T-cell (primary cell): Measurements from ENCODE around the gene HLA-B. TPM values are rescaled to one million over a fixed set of nuclear protein-coding genes. Genes with fewer than 3 reads are reported as not detected.
"Not testable (repeated sequence)": the region's sequence is repeated elsewhere in the genome, so short reads cannot be mapped to it uniquely, and the experiment has no call there.

Experiments used
- ATAC-seq, 4 experiments: fragments of 200-7000 bp in 3 of 4; fragments of 150-1000 bp in 1 of 4; cut with Tn5 transposase; replicated peaks in 1 of 4; 1 replicate in 3 of 4; 2 replicates in 1 of 4; pipeline ENCODE4 v1.10.0; 2021; ENCODE audit warnings: moderate library complexity in 3 of 4, mild to moderate bottlenecking in 2 of 4, moderate number of reproducible peaks in 1 of 4
- CTCF ChIA-PET, 2 donors: fragments of 300-600 bp; sonication (Branson Sonifier 250); formaldehyde crosslinking; loops; one replicate each; lab custom pipeline; 2022; ENCODE audit warnings: antibody characterized with exemption in 2 of 2; lab: Charles Lee
- POLR2A ChIA-PET, 2 donors: fragments of 300-600 bp; sonication (Branson Sonifier 250); formaldehyde crosslinking; loops; one replicate each; lab custom pipeline; 2022; ENCODE audit warnings: antibody characterized with exemption in 2 of 2; lab: Charles Lee
- DNase-seq, 35 experiments: peaks; one replicate each; pipeline versions ENCODE4 v3.0.0 to v3.0.0-alpha.2; 2013 to 2023
- H3K27ac ChIP-seq: one replicate; pipeline ENCODE4 v1.5.1; 2013; ENCODE audit warnings: low read length
- H3K27me3 ChIP-seq, 2 experiments: replicated peaks in 1 of 2; 1 replicate in 1 of 2; 2 replicates in 1 of 2; pipeline versions ENCODE4 v1.6.1 to v1.7.0; 2013; ENCODE audit warnings: low read length in 1 of 2, mixed read lengths in 1 of 2; ENCODE audit not compliant: control insufficient read depth in 2 of 2, insufficient read depth in 2 of 2; ENCODE audit errors: extremely low read depth in 1 of 2
- H3K36me3 ChIP-seq, 2 donors: 1 replicate in 1 of 2; 2 replicates in 1 of 2; pipeline versions ENCODE4 v1.6.1 to v1.7.0; 2013; ENCODE audit warnings: low read length in 1 of 2; ENCODE audit not compliant: control insufficient read depth in 2 of 2, insufficient read depth in 1 of 2; ENCODE audit errors: extremely low read depth in 1 of 2
- H3K4me1 ChIP-seq, 2 experiments: 1 replicate in 1 of 2; 2 replicates in 1 of 2; pipeline versions ENCODE4 v1.6.1 to v1.7.0; 2013; ENCODE audit warnings: low read length in 2 of 2, mixed read lengths in 1 of 2; ENCODE audit not compliant: insufficient read depth in 2 of 2, control insufficient read depth in 1 of 2; ENCODE audit errors: extremely low read depth in 1 of 2
- H3K4me3 ChIP-seq, 2 donors: 1 replicate in 1 of 2; 2 replicates in 1 of 2; pipeline versions ENCODE4 v1.5.1 to v1.7.0; 2013; ENCODE audit warnings: mild to moderate bottlenecking in 2 of 2, low read length in 1 of 2, moderate library complexity in 1 of 2; ENCODE audit not compliant: control insufficient read depth in 1 of 2; ENCODE audit errors: extremely low read depth in 1 of 2
- H3K9me3 ChIP-seq: 2 replicates; pipeline ENCODE4 v1.7.0; 2013
- H3K27ac Mint-ChIP-seq, 2 donors: one replicate each; pipeline ENCODE4 v1.8.0; 2020 to 2021; ENCODE audit warnings: mild to moderate bottlenecking in 2 of 2, mixed read lengths in 2 of 2
- H3K27me3 Mint-ChIP-seq, 2 donors: one replicate each; pipeline ENCODE4 v1.8.0; 2021 to 2022; ENCODE audit warnings: mixed read lengths in 2 of 2
- H3K36me3 Mint-ChIP-seq: one replicate; pipeline ENCODE4 v1.8.0; 2021; ENCODE audit warnings: mixed read lengths
- H3K4me1 Mint-ChIP-seq, 3 donors: one replicate each; pipeline ENCODE4 v1.8.0; 2020 to 2022; ENCODE audit warnings: mixed read lengths in 3 of 3, mild to moderate bottlenecking in 1 of 3
- H3K4me3 Mint-ChIP-seq, 3 donors: one replicate each; pipeline ENCODE4 v1.8.0; 2020 to 2022; ENCODE audit warnings: mild to moderate bottlenecking in 3 of 3, mixed read lengths in 3 of 3, moderate library complexity in 3 of 3
- H3K9me3 Mint-ChIP-seq, 3 donors: one replicate each; pipeline ENCODE4 v1.8.0; 2020 to 2022; ENCODE audit warnings: mixed read lengths in 3 of 3
- WGBS: methylation state at CpG from one replicate; pipeline ENCODE4 v1.1.5; 2013; ENCODE audit warnings: missing lambda C conversion rate; ENCODE audit not compliant: insufficient coverage; 5-methylcytosine and 5-hydroxymethylcytosine counted together
- total RNA-seq, 35 experiments: library from RNA in 6 of 35; stranded (reverse) in 6 of 35; fragments of 120-200 nt in 1 of 35; gene quantifications; one replicate each; pipeline versions ENCODE4 v1.2.1 to v1.2.4 and lab custom pipeline; 2013 to 2026

The HLA-B gene
- total RNA-seq, 5 donors from 2014 or later (not counting 1 experiment from before 2014, with no cell fraction given): 6,093 to 7,629 (median 6,896) TPM

DNA sequence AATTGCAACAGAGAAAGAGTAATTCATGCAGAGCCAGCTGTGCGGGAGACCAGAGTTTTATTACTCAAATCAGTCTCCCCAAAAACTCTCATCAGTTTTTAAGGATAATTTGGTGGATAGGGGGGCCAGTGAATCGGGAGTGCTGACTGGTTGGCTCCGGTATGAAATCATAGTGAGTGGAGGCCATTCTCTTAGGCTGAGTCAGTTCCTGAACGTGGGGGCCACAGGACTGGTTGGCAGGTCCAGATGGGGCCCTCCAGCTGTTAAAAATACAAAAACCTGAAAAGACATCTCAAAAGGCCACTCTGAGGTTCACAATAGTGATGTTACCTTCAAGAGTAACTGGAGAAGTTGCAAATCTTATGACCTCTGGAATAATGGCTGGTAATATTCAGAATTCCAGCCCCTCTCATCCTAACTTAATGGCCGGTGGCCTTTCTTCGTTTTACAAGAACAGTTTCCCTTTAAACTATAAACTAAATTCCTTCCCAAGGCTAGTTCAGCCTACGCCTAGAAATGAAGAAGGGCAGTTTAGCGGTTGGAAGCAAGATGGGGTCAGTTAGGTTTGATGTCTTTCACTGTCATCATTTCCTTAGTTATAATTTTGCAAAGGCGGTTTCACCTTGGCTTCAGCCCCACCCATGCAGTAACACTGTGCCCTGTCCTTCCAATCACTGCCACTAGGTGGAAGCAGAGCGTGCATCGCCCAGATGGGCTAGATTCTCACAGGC, 39.6 kb upstream of the HLA-B start:
- Histone ChIP-seq H3K9me3 (no peaks in the 10 kb centered on the region), H3K4me3 (no peak overlapping the region), H3K27ac (no peak overlapping the region), H3K4me1 (peaks cover 13 to 24% of the 10 kb centered on the region in 2 experiments), H3K27me3 (no peaks in the 10 kb centered on the region), H3K36me3 (peaks cover 0 to 17% of the 10 kb centered on the region in 2 donors)
- DNase-seq (peak; percentile 67 to 91 (median 81)), ATAC-seq (peak; percentile 62 to 74 (median 71))
- 0% methylated on average over 3 of the region's 11 CpGs for WGBS
- peaks cover 16% of the 10 kb centered on the region for H3K36me3 Mint-ChIP-seq
- peak overlapping the region; percentile 22 to 34 (median 34) for H3K4me3 Mint-ChIP-seq
- H3K4me1 Mint-ChIP-seq: peaks cover 35 to 51% (median 39%) of the 10 kb centered on the region in 3 donors
- H3K27ac Mint-ChIP-seq: peak overlapping the region in 1 of 2 donors; percentile 57
- POLR2A ChIA-PET: interaction anchor here in 1 of 2 donors (0.6 kb wide), 1 partner anchor 203 kb away, joined by 3 read pairs; no protein-coding TSS in a partner anchor
- no peaks in the 10 kb centered on the region for H3K9me3 Mint-ChIP-seq
- CTCF ChIA-PET: interaction anchor here in 1 of 2 donors (0.8 kb wide), 1 partner anchor 373 kb away, joined by 3 read pairs; no protein-coding TSS in a partner anchor
- H3K27me3 Mint-ChIP-seq: no peaks in the 10 kb centered on the region

DNA sequence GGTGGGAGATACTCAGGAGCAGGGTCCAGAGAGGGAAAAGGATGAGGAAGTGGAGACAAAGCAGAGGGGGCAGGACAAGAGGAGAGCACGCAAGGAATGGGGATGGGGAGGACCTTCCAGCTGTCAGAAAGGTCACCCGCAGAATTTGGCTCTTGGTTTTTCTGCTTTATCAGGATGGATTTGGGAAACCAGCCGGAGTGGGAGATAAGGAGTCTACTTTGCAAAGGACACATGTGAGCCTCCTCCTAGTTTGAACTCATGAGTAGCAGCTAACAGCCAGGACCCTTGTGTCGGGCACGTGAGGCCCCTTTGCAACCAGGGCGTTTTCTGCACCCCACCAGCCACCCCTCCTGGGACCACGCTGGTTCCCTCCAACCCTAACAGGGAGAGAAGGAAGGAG, 38.9 kb upstream of the HLA-B start:
- Mint-ChIP-seq H3K9me3 (no peaks in the 10 kb centered on the region), H3K4me1 (peaks cover 28 to 44% (median 32%) of the 10 kb centered on the region in 3 donors), H3K4me3 (no peak overlapping the region), H3K27ac (no peak overlapping the region), H3K36me3 (peaks cover 16% of the 10 kb centered on the region), H3K27me3 (no peaks in the 10 kb centered on the region)
- H3K9me3 ChIP-seq: no peaks in the 10 kb centered on the region
- H3K36me3 ChIP-seq: peaks cover 0 to 17% of the 10 kb centered on the region in 2 donors
- DNase-seq (no peak), ATAC-seq (no peak)
- no peaks in the 10 kb centered on the region for H3K27me3 ChIP-seq
- H3K4me1 ChIP-seq: peaks cover 8 to 18% of the 10 kb centered on the region in 2 experiments
- H3K27ac ChIP-seq: no peak overlapping the region
- CTCF ChIA-PET: no interaction called here
- 85% methylated on average over 4 of the region's 7 CpGs for WGBS
- H3K4me3 ChIP-seq: no peak overlapping the region
- POLR2A ChIA-PET: no interaction called here

DNA sequence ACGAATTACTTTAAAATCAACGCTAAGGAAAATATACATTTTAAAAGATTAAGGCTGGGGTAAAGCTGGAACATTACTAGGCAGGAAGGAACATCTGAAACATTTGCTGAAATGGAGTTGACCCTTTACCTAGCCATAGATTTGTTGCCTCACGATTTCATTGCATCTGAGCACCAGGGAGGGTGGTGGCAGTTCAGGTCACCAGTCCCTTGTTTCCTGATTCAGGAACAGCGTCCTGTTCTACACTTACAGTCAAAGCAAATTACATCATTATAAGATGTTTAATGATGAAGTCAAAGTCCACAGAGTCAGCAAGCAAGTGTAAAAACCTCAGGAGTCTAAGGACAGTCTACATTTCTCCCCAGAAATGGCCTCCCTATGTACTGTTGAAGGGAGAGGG, 37.4 kb upstream of the HLA-B start:
- ATAC-seq (no peak), DNase-seq (no peak)
- Histone ChIP-seq H3K9me3 (no peaks in the 10 kb centered on the region), H3K27me3 (no peaks in the 10 kb centered on the region), H3K4me3 (no peak overlapping the region), H3K27ac (no peak overlapping the region), H3K4me1 (peaks cover 6 to 17% of the 10 kb centered on the region in 2 experiments), H3K36me3 (peaks cover 0 to 17% of the 10 kb centered on the region in 2 donors)
- no peaks in the 10 kb centered on the region for H3K9me3 Mint-ChIP-seq
- peaks cover 24 to 32% (median 26%) of the 10 kb centered on the region in 3 donors for H3K4me1 Mint-ChIP-seq
- H3K27me3 Mint-ChIP-seq: no peaks in the 10 kb centered on the region
- peaks cover 16% of the 10 kb centered on the region for H3K36me3 Mint-ChIP-seq
- no peak overlapping the region for H3K27ac Mint-ChIP-seq
- no peak overlapping the region for H3K4me3 Mint-ChIP-seq
- ChIA-PET POLR2A (no interaction called here), CTCF (no interaction called here)
- no CpG with 5 or more reads among the region's 4 CpGs for WGBS

DNA sequence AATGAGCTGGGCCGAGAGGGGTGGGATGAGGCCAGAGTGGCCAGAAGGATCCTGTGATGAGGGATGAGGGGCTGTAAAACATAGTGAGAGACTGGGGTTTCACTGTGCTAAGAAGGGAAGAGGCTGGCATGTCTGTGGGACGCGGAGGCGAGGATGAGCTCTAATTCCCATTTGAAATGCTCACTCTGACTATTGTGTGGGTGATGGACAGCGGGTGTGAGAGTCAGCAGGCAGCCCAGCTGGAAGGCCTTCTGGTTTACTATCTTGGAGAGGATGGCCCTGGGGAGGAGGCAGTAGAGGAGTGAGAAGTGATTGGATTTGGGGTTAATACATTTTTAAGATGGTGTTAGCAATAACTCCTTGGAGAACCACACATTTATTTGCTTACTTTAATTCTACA, 37.0 kb upstream of the HLA-B start:
- H3K4me3 ChIP-seq: no peak overlapping the region
- H3K9me3 Mint-ChIP-seq: no peaks in the 10 kb centered on the region
- H3K4me1 ChIP-seq: peaks cover 6 to 14% of the 10 kb centered on the region in 2 experiments
- ChIA-PET POLR2A (no interaction called here), CTCF (interaction anchor here in 1 of 2 donors (0.6 kb wide), 1 partner anchor 24 kb away, joined by 3 read pairs; no protein-coding TSS in a partner anchor)
- no peak overlapping the region for H3K4me3 Mint-ChIP-seq
- H3K27me3 Mint-ChIP-seq: no peaks in the 10 kb centered on the region
- H3K27ac Mint-ChIP-seq: no peak overlapping the region
- peaks cover 16% of the 10 kb centered on the region for H3K36me3 Mint-ChIP-seq
- 85% methylated on average over 5 of the region's 5 CpGs for WGBS
- ATAC-seq (no peak), DNase-seq (no peak)
- H3K36me3 ChIP-seq: peaks cover 0 to 17% of the 10 kb centered on the region in 2 donors
- H3K27me3 ChIP-seq: no peaks in the 10 kb centered on the region
- no peaks in the 10 kb centered on the region for H3K9me3 ChIP-seq
- peaks cover 22 to 28% (median 24%) of the 10 kb centered on the region in 3 donors for H3K4me1 Mint-ChIP-seq
- H3K27ac ChIP-seq: no peak overlapping the region

DNA sequence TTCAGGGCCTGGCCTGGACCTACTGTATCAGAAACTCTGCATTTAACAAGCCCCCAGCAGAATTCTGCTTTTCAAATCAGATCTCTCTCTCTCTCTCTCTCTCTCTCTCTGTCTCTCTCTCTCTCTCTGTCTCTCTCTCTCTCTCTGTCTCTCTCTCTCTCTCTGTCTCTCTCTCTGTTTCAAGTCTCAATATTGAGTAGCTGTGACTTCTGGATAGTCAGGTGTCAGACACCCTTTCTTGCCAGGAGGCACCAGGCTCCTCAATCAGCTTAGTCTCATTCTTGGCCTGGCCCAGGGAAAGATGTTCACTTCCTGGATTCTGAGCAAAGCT, 32.8 kb upstream of the HLA-B start:
- ATAC-seq, H3K27me3 ChIP-seq, H3K9me3 ChIP-seq, H3K27ac Mint-ChIP-seq, H3K4me1 Mint-ChIP-seq, DNase-seq, H3K4me1 ChIP-seq, H3K4me3 Mint-ChIP-seq, H3K27ac ChIP-seq, H3K9me3 Mint-ChIP-seq, H3K27me3 Mint-ChIP-seq, H3K4me3 ChIP-seq, POLR2A ChIA-PET: not testable (repeated sequence)
- H3K36me3 Mint-ChIP-seq: peaks cover 12% of the 10 kb centered on the region
- H3K36me3 ChIP-seq: peaks cover 0 to 13% of the 10 kb centered on the region in 2 donors
- CTCF ChIA-PET: interaction anchor here (0.6 to 1.1 kb wide), 3 partner anchors 32 to 128 kb away, joined by 3 to 4 read pairs (median 3); no protein-coding TSS in a partner anchor

DNA sequence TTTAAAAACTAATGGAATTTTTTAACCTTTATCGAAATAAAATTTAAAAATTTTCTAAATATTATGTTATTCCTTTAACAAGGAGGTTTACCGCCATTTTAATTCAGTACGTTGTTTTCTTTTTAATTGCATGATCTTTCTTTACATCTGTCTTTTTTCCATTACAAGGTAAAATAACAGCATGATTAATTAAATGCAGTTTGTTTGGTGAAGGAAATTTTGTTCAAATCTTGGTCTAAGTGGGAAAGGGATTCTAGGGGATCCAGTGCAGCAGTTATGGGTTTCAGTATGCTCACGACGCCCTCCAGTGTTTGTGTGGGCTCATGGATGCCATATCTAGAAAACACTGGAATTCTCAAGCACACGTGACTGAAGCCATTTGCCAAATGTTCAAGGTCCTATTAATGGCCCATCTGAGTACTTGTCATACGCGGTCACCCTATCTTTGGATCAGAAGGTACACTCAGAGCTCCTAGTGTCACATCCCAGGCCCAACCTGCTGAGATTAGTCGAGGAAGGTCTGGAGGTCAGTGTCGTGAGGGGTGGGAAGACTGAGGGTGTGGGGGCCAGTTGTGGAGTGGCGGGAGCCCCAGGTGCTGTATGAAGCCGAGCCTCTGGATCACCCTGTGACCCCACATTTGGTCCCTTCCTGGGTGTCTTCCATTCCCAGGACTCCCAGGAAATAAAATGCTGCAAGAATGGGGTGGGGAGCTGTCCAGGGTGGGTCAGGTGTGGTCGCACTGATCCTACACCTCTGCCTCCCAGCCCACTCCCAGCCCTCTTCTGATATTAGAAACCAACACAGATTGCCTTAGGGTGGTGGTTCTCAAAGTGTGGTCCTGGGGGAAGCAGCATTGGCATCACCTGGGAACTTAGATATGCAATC, 32.2 kb upstream of the HLA-B start:
- ATAC-seq, H3K4me3 ChIP-seq, H3K4me1 Mint-ChIP-seq, H3K4me3 Mint-ChIP-seq, H3K27me3 ChIP-seq, H3K27ac ChIP-seq, H3K4me1 ChIP-seq, H3K36me3 Mint-ChIP-seq, DNase-seq, POLR2A ChIA-PET, H3K9me3 ChIP-seq, H3K27me3 Mint-ChIP-seq, H3K27ac Mint-ChIP-seq, CTCF ChIA-PET, H3K9me3 Mint-ChIP-seq, H3K36me3 ChIP-seq: not testable (repeated sequence)
- no CpG with 5 or more reads among the region's 13 CpGs for WGBS
